Activated naive CD4-positive, alpha-beta T cell treated with anti-CD3 and anti-CD28 coated beads for 36 hours (primary cell): ENCODE results near the gene RASGRP2. TPM values are rescaled to one million over a fixed set of nuclear protein-coding genes. Genes with fewer than 3 reads are reported as not detected.

ENCODE experiments used
- CTCF ChIA-PET: fragments of 350-600 bp; sonication (Branson Sonifier 250); formaldehyde crosslinking; loops from one replicate; lab custom pipeline; 2021; ENCODE audit warnings: antibody characterized with exemption; lab: Charles Lee
- DNase-seq: peaks from one replicate; pipeline ENCODE4 v3.0.0-alpha.2; 2020
- H3K27ac Mint-ChIP-seq: one replicate; pipeline ENCODE4 v1.8.0; 2021; ENCODE audit warnings: mild to moderate bottlenecking, mixed read lengths
- H3K27me3 Mint-ChIP-seq: one replicate; pipeline ENCODE4 v1.8.0; 2021; ENCODE audit warnings: low read depth, mixed read lengths
- H3K36me3 Mint-ChIP-seq: one replicate; pipeline ENCODE4 v1.8.0; 2021; ENCODE audit warnings: low read depth, mixed read lengths
- H3K4me1 Mint-ChIP-seq: one replicate; pipeline ENCODE4 v1.8.0; 2021; ENCODE audit warnings: low read depth, mixed read lengths
- H3K4me3 Mint-ChIP-seq: one replicate; pipeline ENCODE4 v1.8.0; 2021; ENCODE audit warnings: mild to moderate bottlenecking, moderate library complexity, mixed read lengths
- H3K9me3 Mint-ChIP-seq: one replicate; pipeline ENCODE4 v1.8.0; 2021; ENCODE audit warnings: mixed read lengths
- intact Hi-C: fragments of 100-400 bp; cut with micrococcal nuclease; formaldehyde crosslinking; loops from one replicate; pipeline ENCODE4 v1.15.1; 2023
- total RNA-seq, 2 experiments: library from RNA; stranded (reverse); gene quantifications; one replicate each; pipeline ENCODE4 v1.2.3, GENCODE V29; 2021

The RASGRP2 gene
- total RNA-seq, 2 experiments from 2014 or later = 5.2 to 5.6 TPM

- no peaks in the 10 kb centered on the region for H3K9me3 Mint-ChIP-seq
- intact Hi-C loops = no loop called here
- no peak for DNase-seq
- peaks cover 4% of the 10 kb centered on the region for H3K27me3 Mint-ChIP-seq
- H3K27ac Mint-ChIP-seq = no peak overlapping the region
- H3K4me3 Mint-ChIP-seq = no peak overlapping the region
- H3K36me3 Mint-ChIP-seq = no peaks in the 10 kb centered on the region
- no peaks in the 10 kb centered on the region for H3K4me1 Mint-ChIP-seq
- CTCF ChIA-PET = interaction anchor here (0.9 kb wide), 1 partner anchor 11 kb away, joined by 3 read pairs; no protein-coding TSS in a partner anchor
Observed at GRCh38 chr11:64677441-64678023, 66.4 kb downstream of the RASGRP2 start.

Other genes with a start within 250 kb of the RASGRP2 start
- gene SLC22A11, start 188.2 kb downstream of the RASGRP2 start, total RNA-seq = under 1 TPM in 1 of 2 experiments, not detected in 1; 0.17 TPM
- not detected for gene SLC22A12, start 152.9 kb downstream of the RASGRP2 start, total RNA-seq
- gene NRXN2, start 20.9 kb downstream of the RASGRP2 start, total RNA-seq = under 1 TPM; 0.24 to 0.35 TPM
- under 1 TPM; 0.64 to 0.89 TPM for gene PYGM, start 15.8 kb upstream of the RASGRP2 start, total RNA-seq
- gene SF1, start 34.4 kb upstream of the RASGRP2 start, total RNA-seq = 100 to 1,000 TPM; 303 to 320 TPM
- gene MAP4K2, start 59.1 kb upstream of the RASGRP2 start, total RNA-seq = 10 to 100 TPM; 69.5 to 73.9 TPM
- gene MEN1, start 66.4 kb upstream of the RASGRP2 start, total RNA-seq = 10 to 100 TPM; 23.9 TPM
- under 1 TPM; 0.32 to 0.41 TPM for gene CDC42BPG, start 100.5 kb upstream of the RASGRP2 start, total RNA-seq
- 100 to 1,000 TPM; 124 to 132 TPM for gene EHD1, start 134.5 kb upstream of the RASGRP2 start, total RNA-seq
- gene ATG2A, start 173.1 kb upstream of the RASGRP2 start, total RNA-seq = 10 to 100 TPM; 15.1 to 16.3 TPM
- gene PPP2R5B, start 180.5 kb upstream of the RASGRP2 start, total RNA-seq = 1 to 10 TPM; 3.3 to 4.6 TPM
- gene GPHA2, start 191.8 kb upstream of the RASGRP2 start, total RNA-seq = not detected
- gene MAJIN, start 228.0 kb upstream of the RASGRP2 start, total RNA-seq = under 1 TPM; 0.29 to 0.37 TPM